Spleen (tissue), 7 donors: ENCODE results near the gene KCNMB2.

ENCODE experiments used
- POLR2A ChIP-seq, 3 donors: fragments of 450-650 bp; IDR thresholded peaks; one replicate each; pipeline ENCODE4 v1.5.1; 2017; ENCODE audit warnings: antibody characterized with exemption in 3 of 3, mild to moderate bottlenecking in 1 of 3
- POLR2AphosphoS5 ChIP-seq, 3 donors: sonication (generic); formaldehyde crosslinking; IDR thresholded peaks; one replicate each; pipeline ENCODE4 v1.5.1; 2017; ENCODE audit warnings: antibody characterized with exemption in 3 of 3
- TF ChIP-seq, protein P1 (sequence below), 11 experiments: fragments of 200-600 bp in 7 of 11; fragments of 450-650 bp in 4 of 11; sonication (generic) in 4 of 11; IDR thresholded peaks in 8 of 11; conservative IDR thresholded peaks in 3 of 11; 1 replicate in 7 of 11; 2 replicates in 4 of 11; pipeline versions ENCODE4 v1.4.0 to v1.8.0; 2016 to 2021; ENCODE audit warnings: antibody characterized with exemption in 11 of 11, inconsistent platforms in 4 of 11, mild to moderate bottlenecking in 1 of 11
- donor health status: DM: no; HTN: no; CAD: no; lungs with moderate emphysema.
- donor health status: DM: no; HTN: no; CAD: no.
- donor health status: DM: no; HTN: no; CAD: no.

DNA sequence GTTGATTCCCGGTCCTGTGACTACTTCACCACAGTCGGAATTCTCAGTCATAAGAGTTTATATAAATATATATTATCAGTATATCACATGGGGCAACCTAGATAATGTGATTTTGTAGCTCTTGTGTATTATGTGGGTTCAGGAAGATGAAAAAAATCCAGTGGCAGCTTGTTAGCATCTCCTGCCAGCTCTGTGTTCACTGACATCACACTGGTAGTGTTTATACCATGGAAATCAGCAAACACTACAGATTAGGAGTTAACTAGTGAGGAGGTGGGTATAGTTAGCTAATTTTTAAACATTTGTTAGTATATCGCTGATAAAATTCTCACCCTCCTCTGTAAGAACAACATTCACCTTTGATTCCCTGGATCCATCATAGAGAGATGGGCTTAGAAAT is 44.5 kb upstream of the KCNMB2 start:
- TF ChIP-seq, protein P1, sequence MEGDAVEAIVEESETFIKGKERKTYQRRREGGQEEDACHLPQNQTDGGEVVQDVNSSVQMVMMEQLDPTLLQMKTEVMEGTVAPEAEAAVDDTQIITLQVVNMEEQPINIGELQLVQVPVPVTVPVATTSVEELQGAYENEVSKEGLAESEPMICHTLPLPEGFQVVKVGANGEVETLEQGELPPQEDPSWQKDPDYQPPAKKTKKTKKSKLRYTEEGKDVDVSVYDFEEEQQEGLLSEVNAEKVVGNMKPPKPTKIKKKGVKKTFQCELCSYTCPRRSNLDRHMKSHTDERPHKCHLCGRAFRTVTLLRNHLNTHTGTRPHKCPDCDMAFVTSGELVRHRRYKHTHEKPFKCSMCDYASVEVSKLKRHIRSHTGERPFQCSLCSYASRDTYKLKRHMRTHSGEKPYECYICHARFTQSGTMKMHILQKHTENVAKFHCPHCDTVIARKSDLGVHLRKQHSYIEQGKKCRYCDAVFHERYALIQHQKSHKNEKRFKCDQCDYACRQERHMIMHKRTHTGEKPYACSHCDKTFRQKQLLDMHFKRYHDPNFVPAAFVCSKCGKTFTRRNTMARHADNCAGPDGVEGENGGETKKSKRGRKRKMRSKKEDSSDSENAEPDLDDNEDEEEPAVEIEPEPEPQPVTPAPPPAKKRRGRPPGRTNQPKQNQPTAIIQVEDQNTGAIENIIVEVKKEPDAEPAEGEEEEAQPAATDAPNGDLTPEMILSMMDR (IDR thresholded peaks at IDR 0.05 in 8 of 11, conservative IDR thresholded peaks at IDR 0.05 in 3 of 11), result no peak
- TF ChIP-seq POLR2A (IDR thresholded peaks at IDR 0.05), result no peak
- TF ChIP-seq POLR2AphosphoS5 (IDR thresholded peaks at IDR 0.05), result no peak
